CD4-positive, alpha-beta T cell treated with Interleukin-4 for 1 hour (primary cell): ENCODE measurements around the gene LRRC27.

Experiments used
- DNase-seq, 2 donors: peaks; one replicate each; pipeline ENCODE4 v3.0.0-alpha.2; 2020 to 2022

Gene LRRC27

DNA sequence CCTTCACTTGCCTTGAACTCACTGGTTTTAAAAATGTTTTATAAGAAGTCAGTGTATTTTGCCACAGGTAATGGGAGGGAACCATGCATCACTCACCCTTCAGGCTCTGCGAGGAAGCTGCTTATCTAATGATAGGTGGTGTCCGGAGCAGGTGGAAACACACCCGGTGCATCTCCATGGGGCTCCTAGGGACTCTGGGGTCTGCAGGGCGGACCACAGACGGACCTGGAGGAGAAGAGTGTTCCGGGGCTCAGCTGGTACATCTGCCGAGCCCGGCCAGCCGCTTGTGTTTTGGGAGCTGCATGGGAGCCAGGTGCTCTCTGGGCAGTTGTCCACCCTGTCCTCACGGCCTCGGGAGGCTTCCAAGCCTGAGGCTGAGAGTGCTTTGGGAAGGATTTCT is 7.3 kb downstream of the LRRC27 start:
- DNase-seq = no peak

DNA sequence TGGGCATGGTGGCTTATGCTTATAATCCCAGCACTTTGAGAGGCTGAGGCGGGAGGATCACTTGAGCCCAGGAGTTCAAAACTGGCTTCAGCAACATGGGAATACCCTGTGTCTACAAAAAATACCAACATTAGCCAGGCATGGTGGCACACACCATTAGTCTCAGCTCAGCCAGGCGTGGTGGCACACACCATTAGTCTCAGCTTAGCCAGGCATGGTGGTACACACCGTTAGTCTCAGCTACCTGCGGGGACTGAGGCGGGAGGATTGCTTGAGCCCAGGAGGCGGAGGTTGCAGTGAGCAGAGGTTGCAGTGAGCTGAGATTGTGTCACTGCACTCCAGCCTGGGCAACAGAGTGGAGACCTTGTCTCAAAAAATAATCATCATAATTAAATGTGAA is 9.0 kb downstream of the LRRC27 start:
- DNase-seq = no peak

- DNase-seq = no peak
Observed at GRCh38 chr10:132341781-132342180, 9.8 kb downstream of the LRRC27 start.

GRCh38 chr10:132342553-132342952 is 10.6 kb downstream of the LRRC27 start:
- DNase-seq = no peak

GRCh38 chr10:132344386-132344785 is 12.4 kb downstream of the LRRC27 start:
- DNase-seq = no peak

DNA sequence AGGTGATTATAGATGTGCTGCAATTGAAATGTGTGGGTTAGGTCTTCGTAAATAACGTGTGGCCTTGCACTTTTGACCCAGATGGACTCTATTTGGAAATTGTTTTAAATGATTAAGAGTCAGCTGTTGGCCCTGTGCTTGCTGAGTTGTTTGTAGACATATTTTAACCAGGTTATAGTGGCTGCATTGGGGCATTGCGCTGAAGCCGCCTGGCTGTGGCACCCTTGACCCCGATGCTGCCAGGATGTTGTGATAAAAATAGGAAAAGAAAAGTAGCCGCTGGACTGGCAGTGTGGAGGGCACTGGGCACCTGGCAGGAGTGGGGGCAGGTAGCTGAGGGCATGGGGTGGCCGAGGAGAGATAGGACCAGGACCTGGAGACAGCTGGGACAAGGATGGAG is 13.4 kb downstream of the LRRC27 start:
- DNase-seq = no peak

- no peak for DNase-seq
Observed at GRCh38 chr10:132346806-132347205, 14.8 kb downstream of the LRRC27 start.

GRCh38 chr10:132347211-132347930 is 15.4 kb downstream of the LRRC27 start:
- no peak for DNase-seq

- DNase-seq = no peak
Observed at GRCh38 chr10:132347931-132348267, 15.9 kb downstream of the LRRC27 start.

DNA sequence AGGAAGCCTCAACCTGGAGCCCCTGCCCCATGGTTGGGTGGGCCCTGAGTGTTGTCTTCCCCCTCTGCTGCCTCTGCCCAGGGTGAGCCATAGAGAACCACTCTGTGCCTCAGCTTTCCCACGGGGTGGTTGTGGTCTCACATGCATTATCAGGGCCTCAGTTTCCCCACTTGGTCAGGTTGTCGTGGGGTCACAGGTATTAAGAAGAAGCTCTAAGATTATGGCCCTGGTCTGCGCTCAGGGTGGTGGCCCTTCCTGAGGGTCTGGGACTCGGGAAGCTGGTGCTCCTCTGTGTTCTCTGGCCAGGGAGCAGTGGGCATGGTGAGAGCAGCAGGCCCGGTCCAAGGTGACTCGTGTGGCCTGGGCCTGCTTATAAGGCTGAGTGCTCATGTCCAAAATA is 17.8 kb downstream of the LRRC27 start:
- no peak for DNase-seq

- DNase-seq = no peak
Observed at GRCh38 chr10:132350391-132350790, 18.4 kb downstream of the LRRC27 start.

GRCh38 chr10:132350946-132351345 is 19.0 kb downstream of the LRRC27 start:
- DNase-seq = no peak

- no peak for DNase-seq
Observed at GRCh38 chr10:132351611-132352010, 19.6 kb downstream of the LRRC27 start.

GRCh38 chr10:132352462-132353308 is 20.7 kb downstream of the LRRC27 start:
- peak; percentile 70 to 73 for DNase-seq

- DNase-seq = no peak
Observed at GRCh38 chr10:132353456-132354355, 21.7 kb downstream of the LRRC27 start.

DNA sequence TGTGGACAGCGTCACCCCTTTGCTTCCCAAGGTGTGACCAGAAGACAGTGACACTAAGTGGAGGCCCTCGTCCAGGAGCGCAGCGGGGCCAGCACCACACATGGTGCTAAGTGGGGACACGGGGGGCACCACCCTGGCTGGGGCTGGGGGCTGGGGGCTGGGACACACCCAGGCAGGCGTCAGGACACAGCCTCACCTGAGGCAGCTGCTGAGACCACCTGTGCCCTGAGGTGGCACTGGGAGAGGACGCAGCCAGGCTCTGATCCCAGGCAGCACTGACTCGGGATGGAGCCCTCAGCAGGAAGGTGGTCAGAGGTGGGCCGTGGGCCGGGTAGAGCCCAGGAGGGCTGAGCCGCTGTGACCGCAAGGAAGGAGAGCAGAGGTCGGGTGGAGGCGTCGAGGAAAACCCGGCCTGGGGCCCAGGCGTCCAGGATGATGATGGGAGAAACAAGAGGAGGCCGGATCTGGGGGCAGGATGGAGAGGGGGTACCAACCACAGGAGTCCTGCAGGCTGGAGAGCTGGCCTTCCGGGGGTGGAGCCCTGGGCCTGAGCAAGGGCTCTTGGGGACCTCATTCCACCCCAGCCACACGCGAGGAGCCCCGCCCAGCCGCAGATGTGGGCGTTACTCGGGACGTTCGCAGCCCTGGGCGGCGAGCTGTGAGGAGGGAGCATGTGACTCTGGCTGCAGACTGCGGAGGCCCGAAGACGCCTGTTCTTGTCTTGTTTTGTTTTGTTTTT is 22.5 kb downstream of the LRRC27 start:
- DNase-seq = no peak

- DNase-seq = no peak
Observed at GRCh38 chr10:132355297-132355696, 23.3 kb downstream of the LRRC27 start.

GRCh38 chr10:132355754-132356153 is 23.8 kb downstream of the LRRC27 start:
- DNase-seq = no peak

DNA sequence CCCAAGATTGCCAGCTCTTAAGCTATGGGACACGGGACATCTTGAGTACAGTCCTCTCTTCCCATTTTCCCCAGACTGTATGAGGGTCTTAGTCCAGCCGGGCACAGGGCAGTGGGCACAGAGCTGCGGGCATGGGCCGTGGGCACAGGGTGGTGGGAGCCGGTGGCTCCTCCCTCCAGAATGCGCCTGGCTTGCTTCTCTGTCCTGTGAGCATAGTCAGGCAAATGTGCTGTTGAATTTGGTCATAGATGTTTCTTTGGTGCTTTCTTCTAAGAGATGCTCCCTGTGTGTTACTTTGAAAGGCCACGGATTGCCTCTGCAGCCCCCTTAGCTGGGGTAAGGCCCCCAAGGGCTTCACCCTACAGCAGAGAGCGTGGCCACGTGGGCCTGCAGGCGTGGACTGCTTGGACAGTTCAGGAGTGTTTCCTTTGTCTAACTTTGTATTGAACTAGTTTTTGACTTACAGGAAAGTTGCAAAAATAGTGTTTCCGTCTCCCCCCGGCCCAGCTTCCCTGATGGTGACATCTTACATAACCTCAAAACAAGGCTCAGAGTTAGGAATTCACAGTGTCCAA is 24.7 kb downstream of the LRRC27 start:
- no peak for DNase-seq

GRCh38 chr10:132357286-132358058 is 25.5 kb downstream of the LRRC27 start:
- no peak for DNase-seq

GRCh38 chr10:132359305-132360040 is 27.5 kb downstream of the LRRC27 start:
- DNase-seq = no peak
